GM18907 (cell line): ENCODE measurements around the gene CMIP.

Experiments used
- ATAC-seq: cut with Tn5 transposase; IDR thresholded peaks from one replicate; pipeline ENCODE4 v1.9.1; 2021; ENCODE audit warnings: mild to moderate bottlenecking, moderate library complexity; ENCODE audit not compliant: unreplicated experiment

Gene CMIP

DNA sequence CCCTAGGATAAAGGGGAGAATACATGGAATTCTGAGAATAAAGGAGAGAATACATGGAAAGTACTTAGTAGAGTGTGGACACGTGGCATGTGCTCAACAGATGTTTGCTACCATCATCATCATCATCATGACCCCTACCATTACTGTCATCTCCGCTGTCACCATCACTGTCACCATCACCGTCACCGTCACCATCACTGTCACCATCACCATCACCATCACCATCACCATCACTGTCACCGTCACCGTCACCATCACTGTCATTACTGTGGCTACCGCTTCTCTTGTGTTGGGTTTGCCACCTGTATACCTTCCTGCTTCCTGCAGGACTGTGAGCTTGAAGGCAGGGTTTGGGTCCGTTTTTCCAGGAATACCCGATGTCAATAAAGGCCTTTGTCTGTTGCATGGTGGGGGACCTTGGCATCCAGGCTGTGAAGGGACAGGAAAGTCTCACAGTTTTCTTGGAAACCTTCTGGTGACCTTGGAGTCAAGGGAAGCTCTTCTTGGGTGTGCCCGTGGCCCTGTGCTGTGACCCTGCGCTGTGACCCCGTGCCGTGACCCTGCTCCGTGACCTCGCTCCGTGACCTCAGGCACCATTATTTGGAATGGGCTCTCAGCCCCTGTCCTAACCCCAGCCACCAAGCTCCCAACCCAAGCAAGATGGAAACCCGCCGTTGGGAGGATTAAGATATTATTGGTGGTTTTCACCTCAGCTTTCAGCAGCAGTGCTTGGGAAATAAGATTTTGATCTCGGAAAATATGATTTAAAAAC, 14.4 kb downstream of the CMIP start:
- no peak for ATAC-seq

DNA sequence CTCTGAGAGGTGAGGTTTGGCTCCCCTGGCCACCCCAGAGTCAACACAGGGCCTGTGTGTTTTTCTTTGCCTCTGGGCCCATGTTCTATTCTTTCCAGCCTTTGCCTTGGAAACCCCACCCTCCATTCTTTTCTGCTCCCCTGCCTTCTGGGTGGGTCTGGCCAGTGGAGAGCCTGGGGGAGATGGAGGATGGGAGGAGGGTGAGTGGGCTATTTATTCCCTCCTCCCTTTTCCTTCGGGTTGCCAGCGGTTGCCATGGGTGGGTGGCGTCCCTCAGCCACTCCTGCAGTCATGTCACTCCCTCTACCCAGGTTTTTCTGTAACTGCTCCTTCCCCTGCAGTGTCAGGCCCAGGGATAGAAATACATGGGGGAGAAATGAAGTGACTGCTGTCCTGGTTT, 15.5 kb downstream of the CMIP start:
- no peak for ATAC-seq

DNA sequence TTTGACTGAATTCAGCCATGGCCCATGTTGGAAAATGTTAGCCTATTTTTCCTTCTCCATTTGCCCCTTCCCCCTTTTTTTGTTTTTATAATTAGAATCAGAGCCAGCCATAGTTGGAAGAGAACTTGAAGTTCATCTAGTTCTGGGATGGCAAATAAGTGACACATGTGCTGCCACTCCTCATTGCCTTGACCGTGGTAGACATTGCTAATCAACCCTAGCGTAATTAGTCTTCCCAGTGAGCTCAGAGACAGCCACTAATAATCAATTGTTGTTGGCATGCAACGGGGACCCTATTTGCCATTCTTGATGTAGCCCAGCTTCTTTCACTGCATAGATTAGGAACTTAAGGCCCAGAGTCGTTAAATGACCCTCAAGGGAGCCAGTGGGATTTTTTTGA, 16.6 kb downstream of the CMIP start:
- no peak for ATAC-seq

DNA sequence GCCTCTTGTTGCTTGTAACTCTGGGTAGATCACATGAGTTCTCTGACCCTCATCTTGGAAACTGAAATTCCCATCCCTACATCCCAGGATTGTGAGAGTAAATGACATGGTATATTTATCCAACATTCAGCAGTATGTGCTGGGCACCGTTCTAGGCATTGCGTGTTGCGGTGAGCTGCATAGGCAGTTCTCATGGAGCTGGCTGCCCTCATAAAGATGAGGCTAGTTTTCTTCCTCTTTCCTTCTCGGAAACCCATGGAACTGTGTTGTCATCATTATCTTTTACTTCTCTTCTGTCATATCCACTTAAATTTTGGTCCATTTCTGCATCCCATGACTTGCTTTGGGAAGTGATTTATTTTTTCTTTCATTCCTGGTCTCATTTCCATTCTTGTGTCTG, 17.2 kb downstream of the CMIP start:
- ATAC-seq = no peak

DNA sequence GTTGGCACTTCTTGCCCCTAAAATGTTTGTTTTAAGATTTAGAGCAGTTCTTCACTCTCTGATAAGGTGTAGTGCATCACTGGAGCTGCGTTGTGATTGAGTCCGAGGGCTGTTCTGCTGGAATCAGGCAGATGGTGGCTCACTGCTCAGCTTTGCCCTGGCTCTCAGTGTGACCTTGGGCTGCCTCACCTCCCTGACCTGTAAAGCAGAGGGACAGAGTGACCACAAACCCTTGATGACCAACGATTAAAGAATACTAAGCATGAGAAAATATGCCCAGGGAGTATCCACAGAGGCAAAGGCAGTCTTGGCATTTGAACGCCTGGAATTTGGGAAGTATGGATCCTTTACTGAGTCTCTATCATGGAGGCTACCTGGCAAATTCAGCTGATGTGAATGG, 18.1 kb downstream of the CMIP start:
- no peak for ATAC-seq

DNA sequence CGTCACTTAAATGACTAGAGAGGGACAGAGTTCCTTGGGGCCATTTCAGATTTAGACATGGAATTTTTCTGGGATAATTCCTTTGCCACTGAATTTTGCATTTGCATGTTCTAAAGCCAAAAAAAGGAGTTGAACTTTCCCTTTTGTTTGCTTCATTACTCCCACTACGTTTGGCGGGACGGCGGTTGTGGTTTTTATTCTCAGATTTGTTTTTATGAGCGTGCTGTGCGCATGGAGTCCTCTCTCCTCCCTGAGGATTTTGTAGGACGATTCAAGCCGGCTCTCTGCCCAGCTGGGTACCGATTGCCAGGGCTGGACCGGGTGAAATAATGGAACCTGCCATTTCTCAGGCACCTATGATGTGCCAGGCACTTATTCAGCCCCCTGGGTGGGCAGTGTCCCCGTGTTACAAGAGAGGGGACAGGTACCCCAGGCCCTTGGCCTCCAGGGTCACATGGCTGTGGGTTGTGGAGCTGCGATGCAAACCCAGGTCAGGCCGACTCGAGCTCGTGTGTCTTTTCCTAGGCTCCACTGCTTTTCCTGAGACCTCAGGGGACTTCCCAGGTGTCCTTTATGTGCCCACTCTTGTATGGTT, 18.8 kb downstream of the CMIP start:
- ATAC-seq = no peak

DNA sequence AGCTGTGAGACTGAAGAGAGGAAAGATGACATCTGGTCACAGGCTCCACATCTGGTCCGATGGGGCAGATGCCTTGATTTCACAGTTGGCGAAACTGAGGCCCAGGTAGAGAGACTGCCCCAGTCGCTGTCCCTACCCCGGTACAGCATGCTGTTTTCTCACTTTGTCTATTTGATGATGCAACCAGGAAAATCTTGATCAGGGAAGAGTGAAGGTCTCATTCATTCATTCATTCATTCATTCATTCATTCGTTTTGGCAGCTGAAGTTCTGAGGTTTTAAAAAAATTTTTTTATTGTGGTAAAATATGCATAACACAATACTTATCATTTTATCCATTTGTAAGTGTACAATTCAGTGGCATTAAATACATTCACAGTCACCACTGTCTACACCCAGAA, 19.7 kb downstream of the CMIP start:
- no peak for ATAC-seq

DNA sequence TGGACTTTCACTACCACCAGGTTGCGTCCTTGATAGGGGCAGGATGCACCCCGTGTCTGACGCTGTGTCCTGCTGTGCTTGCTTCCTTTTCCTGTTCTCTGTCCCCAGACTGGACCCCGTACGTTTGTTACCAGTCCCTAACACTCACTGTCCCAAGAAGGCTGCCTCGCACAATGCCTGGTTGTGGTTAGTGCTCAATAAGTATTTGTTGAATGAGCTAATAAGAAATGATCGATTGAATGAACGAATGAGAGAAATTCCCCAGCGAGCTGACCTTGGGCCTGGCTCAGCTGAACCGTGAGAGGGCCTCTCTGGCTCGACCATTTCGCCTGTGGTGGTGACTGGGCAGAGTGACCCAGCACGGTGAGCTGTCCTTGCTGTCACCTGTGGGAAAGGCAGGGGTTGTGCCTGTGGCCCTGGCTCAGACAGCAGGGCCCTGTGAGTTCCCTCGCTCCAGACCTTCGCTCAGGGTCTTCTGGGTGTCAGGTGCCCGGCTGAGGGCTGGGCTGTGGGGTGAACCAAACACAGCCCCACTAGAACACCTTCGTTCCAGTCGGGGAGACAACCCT, 20.9 kb downstream of the CMIP start:
- no peak for ATAC-seq

DNA sequence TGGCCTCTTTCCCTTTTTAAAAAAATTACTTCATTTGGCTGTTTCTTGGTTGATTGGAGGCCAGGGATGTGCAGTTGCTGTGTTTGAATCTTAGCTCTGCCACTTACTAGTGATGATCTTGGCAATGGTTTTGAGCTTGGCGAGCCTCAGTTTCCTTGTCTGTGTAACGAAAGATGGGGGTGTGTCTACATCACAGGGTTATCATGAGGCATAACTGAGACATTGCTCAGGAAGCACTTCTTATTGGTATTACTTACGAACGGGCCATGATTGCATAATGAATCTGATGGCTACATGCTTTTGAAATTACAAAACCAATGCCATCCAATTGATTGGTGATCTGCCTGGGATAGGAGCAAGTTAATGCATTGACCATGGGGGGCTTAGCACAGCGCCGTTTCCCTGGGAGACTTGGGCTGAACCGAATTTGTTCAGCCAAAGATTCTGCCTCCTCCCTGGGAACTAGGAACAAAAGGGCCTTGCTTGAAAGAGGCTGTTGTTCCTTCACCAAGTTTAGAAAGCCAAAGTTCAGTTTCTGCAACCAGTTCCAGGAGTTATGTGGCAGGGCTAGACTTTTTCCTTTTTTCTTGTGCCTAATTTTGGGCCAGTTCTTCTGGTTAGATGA, 21.9 kb downstream of the CMIP start:
- no peak for ATAC-seq

DNA sequence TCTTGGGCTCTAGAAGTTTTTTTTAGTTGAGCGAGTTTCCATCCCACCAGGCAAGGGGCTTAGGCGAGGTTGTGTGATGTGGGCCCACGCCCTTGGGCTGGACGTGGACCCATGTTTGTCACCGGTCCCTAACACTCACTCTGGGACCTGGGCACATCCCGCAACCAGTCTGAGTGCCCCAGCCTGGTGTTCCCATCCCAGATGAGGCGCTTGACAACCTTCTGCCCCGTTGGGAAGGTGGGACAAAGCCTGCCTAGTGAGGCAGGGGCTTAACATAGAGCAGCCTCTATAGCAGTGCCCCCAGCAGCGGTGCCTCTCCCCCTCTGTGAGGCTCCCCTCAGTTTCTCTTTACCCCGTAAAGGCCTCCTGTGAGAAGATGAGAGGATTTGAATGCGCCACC, 22.5 kb downstream of the CMIP start:
- no peak for ATAC-seq

DNA sequence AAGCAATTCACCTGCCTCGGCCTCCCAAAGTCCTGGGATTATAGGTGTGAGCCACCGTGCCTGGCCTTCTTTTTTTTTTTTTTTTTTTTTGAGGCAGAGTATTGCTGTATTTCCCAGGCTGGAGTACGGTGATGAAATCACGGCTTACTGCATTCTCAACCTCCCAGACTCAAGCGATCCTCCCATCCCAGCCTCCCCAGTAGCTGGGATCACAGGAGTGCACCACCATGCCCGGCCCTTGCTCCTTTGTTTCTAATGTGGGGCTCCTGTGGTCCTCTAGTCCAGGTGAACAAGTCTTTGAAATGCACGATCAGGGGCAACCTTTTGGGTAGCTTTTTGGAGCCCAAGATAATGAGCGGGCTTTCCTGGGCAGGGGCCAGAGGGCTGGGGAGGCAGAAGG, 23.2 kb downstream of the CMIP start:
- ATAC-seq = no peak

DNA sequence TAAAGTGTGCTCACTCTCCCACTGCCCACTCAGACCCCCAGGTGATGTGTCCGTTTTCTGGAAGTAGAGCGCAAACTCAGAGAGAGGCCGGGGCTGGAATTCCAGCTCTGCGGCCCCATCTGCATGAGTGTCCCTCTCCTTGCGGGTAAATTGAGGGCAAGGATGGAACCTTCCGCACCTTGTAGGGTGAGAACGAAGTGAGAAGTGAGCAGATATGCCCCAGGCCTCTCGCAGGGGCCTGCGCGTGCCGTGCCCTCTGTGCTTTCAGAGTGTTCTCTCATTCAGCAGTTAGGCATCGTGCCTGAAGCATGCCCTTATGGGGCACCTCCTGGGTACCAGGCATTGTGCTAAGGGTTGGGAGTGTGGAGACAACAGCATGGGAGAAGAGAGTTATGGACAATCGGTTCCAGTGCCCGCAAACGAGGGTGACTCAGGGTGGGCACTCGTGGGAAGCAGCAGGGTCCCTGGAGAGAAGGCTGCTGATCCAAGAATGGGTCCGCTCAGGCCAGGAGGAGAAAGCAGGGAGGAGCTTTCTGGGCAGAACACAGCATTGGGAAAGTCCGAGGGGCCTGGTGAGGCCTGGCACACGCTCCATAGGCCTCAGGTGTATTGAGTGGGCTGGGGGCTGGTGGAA, 23.8 kb downstream of the CMIP start:
- no peak for ATAC-seq

DNA sequence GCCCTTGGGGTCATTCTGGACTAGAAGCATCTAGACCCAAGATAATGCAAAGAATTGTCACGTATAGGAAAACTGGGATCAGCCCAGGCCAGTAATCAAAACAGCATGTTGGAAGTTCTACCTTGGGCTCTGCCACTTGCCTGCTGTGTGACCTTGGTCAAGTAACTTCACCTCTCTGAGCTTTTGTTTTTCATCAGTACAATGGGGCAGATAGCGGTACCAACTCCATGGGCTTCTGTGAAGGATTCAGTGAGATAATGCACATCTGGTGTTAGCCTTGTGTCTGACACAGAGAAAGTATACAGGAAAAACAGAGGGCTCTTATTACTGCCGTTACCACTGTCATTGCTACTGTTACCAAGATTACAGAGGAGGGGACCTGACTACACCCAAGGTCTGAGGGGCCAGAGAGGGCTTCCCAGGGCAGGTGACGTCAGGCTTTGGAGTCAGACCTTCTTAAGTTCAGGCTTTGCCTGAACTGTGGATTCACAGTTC, 24.6 kb downstream of the CMIP start:
- ATAC-seq = peak; percentile 14

DNA sequence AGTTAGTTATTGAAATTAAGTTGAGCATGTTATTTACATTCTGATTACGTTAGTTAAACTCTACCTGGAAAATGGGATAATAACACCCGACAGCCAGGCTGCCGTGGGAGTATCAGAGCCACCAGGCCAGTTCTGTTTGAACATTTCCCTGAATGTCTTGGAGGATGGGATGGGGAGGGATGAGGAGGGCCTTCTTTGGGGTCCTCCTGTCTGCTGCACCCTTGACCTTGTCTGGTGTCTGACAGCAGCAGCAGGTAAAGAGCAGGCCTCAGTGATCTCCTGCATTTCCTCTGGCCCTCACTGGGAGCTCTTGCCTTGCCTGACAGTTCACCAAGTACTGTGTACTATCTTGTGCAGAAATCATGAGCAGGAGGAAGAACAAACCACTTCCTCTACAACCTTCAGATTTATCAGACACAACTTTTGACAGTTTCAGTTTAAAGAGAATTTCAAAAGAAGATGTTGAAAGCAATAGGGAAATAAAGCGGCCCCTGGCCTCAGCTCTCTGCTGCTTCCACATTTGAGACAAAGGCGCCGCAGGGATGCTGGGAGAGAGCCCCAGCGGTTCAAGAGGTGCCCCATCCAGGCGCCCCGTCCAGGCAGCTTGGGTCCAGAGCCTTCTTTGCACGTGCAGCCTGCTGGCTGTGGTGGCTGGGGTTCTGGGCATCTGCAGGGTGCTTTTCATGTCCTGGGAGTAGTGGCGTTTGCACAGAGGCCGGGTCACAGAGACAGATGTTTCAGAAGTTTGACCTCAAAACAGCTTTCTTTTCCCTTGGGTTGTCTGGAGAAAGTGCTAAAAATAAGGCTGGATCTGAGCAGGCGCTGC, 25.3 kb downstream of the CMIP start:
- peak; percentile 84 for ATAC-seq

DNA sequence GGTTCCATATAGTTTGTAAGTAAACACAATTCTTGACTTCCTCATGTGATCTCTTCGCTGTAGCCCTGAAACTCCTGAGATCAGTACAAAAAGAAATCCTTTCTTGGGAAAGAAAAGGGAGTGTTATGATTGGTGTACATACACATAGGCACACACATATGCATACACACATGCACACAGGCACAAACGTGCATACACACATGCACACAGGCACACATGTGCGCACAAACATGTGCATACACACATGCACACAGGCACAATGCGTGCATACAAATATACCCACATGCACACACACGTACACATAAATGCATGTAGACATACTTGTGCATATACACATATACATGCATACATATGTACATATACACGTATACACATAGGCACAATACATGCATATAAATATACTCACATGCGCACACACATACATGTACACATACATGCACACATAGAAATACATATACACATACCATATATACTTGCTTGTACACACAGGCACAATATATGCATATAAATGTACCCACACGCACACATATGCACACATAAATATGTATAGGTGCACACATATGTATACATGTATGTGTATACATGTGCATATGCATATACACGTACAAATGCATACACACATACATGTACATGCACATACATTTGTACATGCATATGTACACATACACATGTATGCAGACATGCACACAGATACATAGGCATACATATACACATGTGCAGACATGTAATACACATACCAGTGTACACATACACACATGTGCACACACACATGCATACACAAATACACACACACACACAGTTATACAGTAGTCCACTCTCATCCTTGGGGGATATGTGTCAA, 26.4 kb downstream of the CMIP start:
- ATAC-seq = no peak

DNA sequence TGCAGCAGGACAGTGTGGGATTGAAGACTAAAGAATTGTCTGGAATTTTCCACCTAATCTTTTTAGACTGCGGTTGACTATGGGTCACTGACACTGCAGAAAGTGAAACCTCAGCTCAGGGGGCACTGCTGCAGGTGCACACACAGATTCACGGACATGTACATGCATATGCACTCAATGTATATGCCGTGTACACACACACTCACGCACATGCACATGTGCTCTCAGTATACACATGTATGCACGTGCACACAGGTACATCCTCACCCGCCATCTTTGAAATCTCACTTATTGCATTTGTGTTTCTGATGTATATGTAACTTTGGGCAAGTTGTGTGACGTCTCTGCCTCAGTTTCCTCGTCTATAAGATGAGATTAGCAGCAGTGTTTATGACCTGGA, 27.3 kb downstream of the CMIP start:
- no peak for ATAC-seq

DNA sequence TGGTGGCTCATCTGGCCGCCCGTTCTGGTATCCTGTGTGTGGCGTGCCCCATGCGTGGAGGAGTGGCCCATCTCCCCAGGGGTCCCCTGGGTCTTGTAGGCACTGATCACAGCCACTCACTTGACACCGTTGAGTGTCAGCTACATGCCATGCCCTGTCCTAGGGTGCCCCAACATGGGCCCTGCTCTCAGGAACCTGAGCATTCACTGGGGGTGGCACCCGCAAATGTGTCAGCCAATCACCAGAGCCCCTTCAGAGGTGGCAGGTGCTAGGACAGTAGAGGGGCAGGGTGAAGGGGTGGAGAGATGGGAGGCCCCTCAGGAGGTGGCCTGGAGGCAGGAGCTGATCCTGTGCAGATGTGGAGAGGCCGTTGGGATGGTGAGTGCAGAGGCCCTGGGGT, 27.8 kb downstream of the CMIP start:
- ATAC-seq = no peak

DNA sequence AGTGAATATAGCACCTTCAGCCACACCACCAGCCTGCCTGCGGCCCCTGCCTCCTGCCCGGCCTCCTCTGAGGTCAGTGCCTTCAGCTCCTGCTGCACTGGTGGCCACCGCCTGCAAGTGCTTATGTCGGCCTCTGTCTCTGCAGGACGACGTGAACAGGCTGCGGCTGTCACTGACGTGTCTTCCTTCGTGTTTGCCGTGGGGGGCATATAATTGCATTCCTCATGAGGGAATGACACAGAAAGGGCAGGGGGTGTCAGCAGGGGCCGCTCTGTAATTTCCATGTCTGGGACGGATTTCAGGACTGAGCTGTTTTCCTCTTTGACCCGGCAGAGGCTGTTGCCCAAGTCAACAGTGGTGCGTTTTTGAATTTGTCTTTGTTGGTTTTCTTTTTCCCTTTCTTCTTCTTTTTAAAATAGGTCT, 28.5 kb downstream of the CMIP start:
- no peak for ATAC-seq

DNA sequence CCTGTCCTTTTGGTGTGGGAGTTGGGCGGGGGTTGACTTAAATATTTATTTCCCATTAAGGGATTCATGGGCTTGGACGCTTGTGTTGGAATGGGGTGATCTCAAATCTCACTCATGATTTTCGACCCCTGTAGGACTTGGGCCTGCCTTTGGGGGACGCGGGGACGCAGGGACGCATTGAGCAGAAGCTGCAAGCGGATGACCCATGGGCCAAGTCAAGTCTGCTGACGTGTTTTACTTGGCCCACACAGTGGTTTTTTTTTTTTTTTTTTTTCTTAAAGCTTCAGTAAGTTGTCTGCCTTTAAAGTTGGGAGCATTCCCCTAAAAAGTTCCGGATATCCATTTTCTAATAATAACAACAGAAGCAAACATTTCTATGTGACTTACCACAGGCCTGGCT, 28.9 kb downstream of the CMIP start:
- no peak for ATAC-seq
